Liver (tissue), 9 donors: ENCODE results near the gene ARVCF. TPM values are rescaled to one million over a fixed set of nuclear protein-coding genes. Genes with fewer than 3 reads are reported as not detected.

ENCODE experiments used
- DNase-seq: peaks from one replicate; pipeline ENCODE4 v3.0.0-alpha.2; 2017; ENCODE audit warnings: low spot score
- H3K27ac ChIP-seq, 2 donors: one replicate each; pipeline ENCODE4 v1.7.0; 2013; ENCODE audit warnings: inconsistent platforms in 2 of 2, low read length in 2 of 2, control low read depth in 1 of 2, low read depth in 1 of 2, mild to moderate bottlenecking in 1 of 2
- H3K27me3 ChIP-seq, 4 donors: one replicate each; pipeline versions ENCODE4 v1.6.1 to v1.7.0; 2013; ENCODE audit warnings: low read length in 3 of 4, inconsistent platforms in 1 of 4, mild to moderate bottlenecking in 1 of 4, moderate library complexity in 1 of 4; ENCODE audit not compliant: control insufficient read depth in 4 of 4, insufficient read depth in 4 of 4
- H3K36me3 ChIP-seq, 4 donors: one replicate each; pipeline versions ENCODE4 v1.6.1 to v1.7.0; 2013; ENCODE audit warnings: low read length in 3 of 4, mild to moderate bottlenecking in 3 of 4, low read depth in 1 of 4, moderate library complexity in 1 of 4; ENCODE audit not compliant: control insufficient read depth in 4 of 4, insufficient read depth in 3 of 4
- H3K4me1 ChIP-seq, 4 donors: one replicate each; pipeline versions ENCODE4 v1.6.1 to v1.7.0; 2013; ENCODE audit warnings: low read length in 3 of 4, mild to moderate bottlenecking in 3 of 4, moderate library complexity in 1 of 4; ENCODE audit not compliant: control insufficient read depth in 4 of 4, insufficient read depth in 4 of 4
- H3K4me3 ChIP-seq, 3 donors: one replicate each; pipeline versions ENCODE4 v1.6.1 to v1.7.0; 2013; ENCODE audit warnings: low read length in 3 of 3, control low read depth in 1 of 3, low read depth in 1 of 3, mild to moderate bottlenecking in 1 of 3
- H3K9ac ChIP-seq, 2 donors: one replicate each; pipeline ENCODE4 v1.7.0; 2013; ENCODE audit warnings: low read length in 2 of 2, mild to moderate bottlenecking in 2 of 2, moderate library complexity in 2 of 2, control low read depth in 1 of 2, low read depth in 1 of 2
- H3K9me3 ChIP-seq, 4 donors: one replicate each; pipeline versions ENCODE4 v1.6.1 to v1.7.0; 2013; ENCODE audit warnings: low read length in 3 of 4; ENCODE audit not compliant: control insufficient read depth in 4 of 4
- GABPA ChIP-seq, 2 donors: IDR thresholded peaks in 1 of 2; conservative IDR thresholded peaks in 1 of 2; 2 replicates each; pipeline ENCODE4 v1.6.1; 2016; ENCODE audit warnings: antibody characterized with exemption in 2 of 2, mild to moderate bottlenecking in 1 of 2, moderate library complexity in 1 of 2
- HNF4A ChIP-seq, 2 donors: conservative IDR thresholded peaks; 2 replicates each; pipeline ENCODE4 v1.6.1; 2016; ENCODE audit warnings: antibody characterized with exemption in 2 of 2, mild to moderate bottlenecking in 2 of 2
- HNF4G ChIP-seq: IDR thresholded peaks from 2 replicates; pipeline ENCODE4 v1.6.1; 2016; ENCODE audit warnings: antibody characterized with exemption
- JUND ChIP-seq, 2 donors: IDR thresholded peaks; 2 replicates each; pipeline ENCODE4 v1.6.1; 2016; ENCODE audit warnings: antibody characterized with exemption in 2 of 2
- NR2F2 ChIP-seq: IDR thresholded peaks from 2 replicates; pipeline ENCODE4 v1.6.1; 2016; ENCODE audit warnings: antibody characterized with exemption
- RAD21 ChIP-seq, 2 donors: IDR thresholded peaks; 2 replicates each; pipeline ENCODE4 v1.6.1; 2016; ENCODE audit warnings: antibody characterized with exemption in 2 of 2, mild to moderate bottlenecking in 2 of 2
- RXRA ChIP-seq, 2 donors: IDR thresholded peaks; 2 replicates each; pipeline ENCODE4 v1.6.1; 2017 to 2018; ENCODE audit warnings: antibody characterized with exemption in 2 of 2, mild to moderate bottlenecking in 1 of 2
- SP1 ChIP-seq: IDR thresholded peaks from 2 replicates; pipeline ENCODE4 v1.6.1; 2018; ENCODE audit warnings: antibody characterized with exemption, mild to moderate bottlenecking
- TAF1 ChIP-seq: conservative IDR thresholded peaks from 2 replicates; pipeline ENCODE4 v1.6.1; 2016; ENCODE audit warnings: antibody characterized with exemption, mild to moderate bottlenecking
- WGBS: extraction: QIAGEN DNeasy Blood & Tissue Kit; methylation state at CpG from one replicate; pipeline ENCODE4 v1.1.7; 2013; 5-methylcytosine and 5-hydroxymethylcytosine counted together
- polyA plus RNA-seq, 2 donors: library from polyadenylated mRNA; stranded (reverse) in 1 of 2; unstranded in 1 of 2; fragments of 200-250 nt in 1 of 2; fragments of >200 nt in 1 of 2; fragmentation: Nextera tagmentation in 1 of 2; extraction: Ambion mirVana in 1 of 2; gene quantifications; one replicate each; pipeline versions ENCODE4 v1.2.1 to v1.2.3, GENCODE V29; 2013 to 2015
- total RNA-seq, 2 donors: library from RNA; depleted of rRNA; stranded (reverse); fragments of >200 nt; gene quantifications; one replicate each; pipeline ENCODE4 v1.2.3, GENCODE V29; 2014
- TF ChIP-seq, protein P1 (sequence below): IDR thresholded peaks from 2 replicates; pipeline ENCODE4 v1.6.1; 2016; ENCODE audit warnings: antibody characterized with exemption
- TF ChIP-seq, protein P2 (sequence below): IDR thresholded peaks from 2 replicates; pipeline ENCODE4 v1.6.1; 2016; ENCODE audit warnings: antibody characterized with exemption
- TF ChIP-seq, protein P3 (sequence below): fragments of 150-350 bp; IDR thresholded peaks from 2 replicates; pipeline ENCODE4 v1.5.1; 2017; ENCODE audit warnings: improper control_type of control experiment, low read depth, low read length; ENCODE audit not compliant: missing input control
- donor health status: healthy.
- donor health status: healthy.
- donor health status: healthy.
- donor health status: healthy.
- donor health status: healthy.

ARVCF gene
- total and polyA plus RNA-seq, 4 donors: 3.8 to 48.8 (median 26.1) TPM

DNA sequence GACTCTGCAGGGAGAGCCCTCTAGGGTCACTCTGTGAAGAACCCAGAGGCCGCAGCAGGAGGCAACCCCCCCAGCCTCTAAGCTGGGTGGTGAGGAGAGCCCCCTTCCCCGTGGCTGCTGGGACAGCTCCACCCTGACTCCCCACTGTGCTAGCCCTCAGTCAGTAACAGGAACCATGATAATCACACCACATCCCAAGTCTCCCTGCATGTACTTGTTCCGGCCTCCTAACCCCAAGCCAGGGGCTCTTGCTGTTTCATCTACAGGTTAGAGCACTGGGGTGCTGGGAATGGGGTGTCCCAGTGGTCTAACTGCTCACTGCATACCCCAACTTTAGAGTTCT, 26.9 kb downstream of the ARVCF start:
- no peak overlapping the region for H3K9ac ChIP-seq
- no peaks in the 10 kb centered on the region for H3K27me3 ChIP-seq
- H3K4me1 ChIP-seq: peaks cover 2 to 44% (median 28%) of the 10 kb centered on the region in 4 donors
- DNase-seq: no peak
- WGBS: 90% methylated on average over 3 of the region's 3 CpGs
- H3K27ac ChIP-seq: peak overlapping the region in 1 of 2 donors; percentile 60
- H3K4me3 ChIP-seq: no peak overlapping the region
- TF ChIP-seq, protein P1, sequence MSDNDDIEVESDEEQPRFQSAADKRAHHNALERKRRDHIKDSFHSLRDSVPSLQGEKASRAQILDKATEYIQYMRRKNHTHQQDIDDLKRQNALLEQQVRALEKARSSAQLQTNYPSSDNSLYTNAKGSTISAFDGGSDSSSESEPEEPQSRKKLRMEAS: no peak
- no peaks in the 10 kb centered on the region for H3K36me3 ChIP-seq
- H3K9me3 ChIP-seq: no peaks in the 10 kb centered on the region

DNA sequence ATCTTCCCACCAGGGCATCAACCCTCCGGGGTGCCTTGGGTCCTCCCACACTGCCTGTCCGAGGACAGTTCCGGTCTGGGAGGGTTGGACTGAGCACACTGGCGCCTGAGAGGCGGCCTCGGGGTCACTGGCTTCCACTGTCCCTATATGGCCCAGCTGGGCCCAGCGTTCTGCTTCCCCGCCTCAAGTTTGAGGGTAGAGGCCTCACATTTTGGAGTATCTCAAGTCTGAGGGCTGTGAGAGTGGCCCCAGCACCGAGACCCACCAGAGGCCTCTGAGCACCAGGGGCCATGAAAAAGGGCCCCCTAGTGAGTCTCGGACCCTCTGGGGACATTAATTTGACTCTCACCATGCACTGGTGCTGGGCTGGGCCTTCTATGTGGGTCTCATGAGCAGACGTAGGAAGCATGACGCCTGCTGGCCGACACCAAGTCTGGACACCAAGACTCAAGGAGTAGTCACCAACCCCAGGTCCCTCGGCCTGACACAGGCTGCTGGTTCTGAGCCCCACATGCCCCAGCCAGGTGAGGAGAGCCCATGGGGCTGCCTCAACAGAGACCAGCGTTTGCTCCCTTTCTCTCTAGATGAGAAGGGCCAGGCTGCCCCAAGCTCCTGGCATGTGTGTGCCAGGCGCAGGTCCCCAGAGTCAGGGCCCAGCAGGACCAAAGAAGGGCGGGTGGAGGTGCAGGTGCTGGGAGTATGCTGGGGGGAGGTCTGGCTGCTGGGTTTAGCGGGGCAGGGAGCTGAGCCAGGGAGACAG, 27.5 kb downstream of the ARVCF start:
- Histone ChIP-seq H3K9ac (no peak overlapping the region), H3K4me3 (no peak overlapping the region), H3K27me3 (no peaks in the 10 kb centered on the region), H3K27ac (peak overlapping the region in 1 of 2 donors; percentile 60), H3K9me3 (no peaks in the 10 kb centered on the region), H3K4me1 (peaks cover 4 to 44% (median 28%) of the 10 kb centered on the region in 4 donors), H3K36me3 (no peaks in the 10 kb centered on the region)
- 78% methylated on average over 18 of the region's 18 CpGs for WGBS
- TF ChIP-seq RXRA (IDR thresholded peaks at IDR 0.05): peak; percentile 79 to 91
- peak; percentile 51 for TF ChIP-seq SP1
- TF ChIP-seq, protein P2, sequence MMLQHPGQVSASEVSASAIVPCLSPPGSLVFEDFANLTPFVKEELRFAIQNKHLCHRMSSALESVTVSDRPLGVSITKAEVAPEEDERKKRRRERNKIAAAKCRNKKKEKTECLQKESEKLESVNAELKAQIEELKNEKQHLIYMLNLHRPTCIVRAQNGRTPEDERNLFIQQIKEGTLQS: no peak
- TF ChIP-seq, protein P1: no peak
- peak; percentile 88 for TF ChIP-seq NR2F2
- peak in 1 of 2 donors; percentile 21 for TF ChIP-seq HNF4A (conservative IDR thresholded peaks at IDR 0.05)
- DNase-seq: no peak

DNA sequence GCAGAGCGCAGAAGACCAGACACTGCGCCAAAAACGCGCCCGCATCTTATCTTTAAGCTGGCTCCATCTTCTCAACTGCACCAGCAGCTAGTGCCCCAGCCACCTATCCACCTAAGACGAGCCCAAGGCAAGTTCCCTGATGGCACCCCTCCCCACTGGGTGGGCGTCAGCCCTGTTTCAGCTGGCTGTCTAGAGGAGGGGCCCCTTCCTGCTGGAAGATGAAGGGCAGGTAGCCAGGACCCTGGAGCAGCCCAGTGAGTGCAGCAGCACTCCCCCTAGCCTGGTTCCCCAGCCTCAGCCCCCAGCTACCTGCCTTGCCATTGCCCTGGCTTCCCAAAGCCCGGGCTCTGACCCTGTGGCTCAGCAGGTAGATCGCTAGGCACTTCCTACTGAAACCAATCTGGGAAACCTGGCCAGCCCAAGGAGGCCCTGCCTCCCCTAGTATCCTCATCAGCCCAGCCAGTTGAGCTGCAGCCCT, 28.3 kb downstream of the ARVCF start:
- H3K9ac ChIP-seq: no peak overlapping the region
- no peak overlapping the region for H3K4me3 ChIP-seq
- H3K27me3 ChIP-seq: no peaks in the 10 kb centered on the region
- TF ChIP-seq RAD21 (IDR thresholded peaks at IDR 0.05) (no peak), TAF1 (no peak), NR2F2 (no peak), RXRA (IDR thresholded peaks at IDR 0.05) (no peak), SP1 (no peak), GABPA (IDR thresholded peaks at IDR 0.05 in 1 of 2, conservative IDR thresholded peaks at IDR 0.05 in 1 of 2) (no peak), HNF4G (no peak), JUND (IDR thresholded peaks at IDR 0.05) (no peak)
- TF ChIP-seq, protein P1: no peak
- TF ChIP-seq, protein P3, sequence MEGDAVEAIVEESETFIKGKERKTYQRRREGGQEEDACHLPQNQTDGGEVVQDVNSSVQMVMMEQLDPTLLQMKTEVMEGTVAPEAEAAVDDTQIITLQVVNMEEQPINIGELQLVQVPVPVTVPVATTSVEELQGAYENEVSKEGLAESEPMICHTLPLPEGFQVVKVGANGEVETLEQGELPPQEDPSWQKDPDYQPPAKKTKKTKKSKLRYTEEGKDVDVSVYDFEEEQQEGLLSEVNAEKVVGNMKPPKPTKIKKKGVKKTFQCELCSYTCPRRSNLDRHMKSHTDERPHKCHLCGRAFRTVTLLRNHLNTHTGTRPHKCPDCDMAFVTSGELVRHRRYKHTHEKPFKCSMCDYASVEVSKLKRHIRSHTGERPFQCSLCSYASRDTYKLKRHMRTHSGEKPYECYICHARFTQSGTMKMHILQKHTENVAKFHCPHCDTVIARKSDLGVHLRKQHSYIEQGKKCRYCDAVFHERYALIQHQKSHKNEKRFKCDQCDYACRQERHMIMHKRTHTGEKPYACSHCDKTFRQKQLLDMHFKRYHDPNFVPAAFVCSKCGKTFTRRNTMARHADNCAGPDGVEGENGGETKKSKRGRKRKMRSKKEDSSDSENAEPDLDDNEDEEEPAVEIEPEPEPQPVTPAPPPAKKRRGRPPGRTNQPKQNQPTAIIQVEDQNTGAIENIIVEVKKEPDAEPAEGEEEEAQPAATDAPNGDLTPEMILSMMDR: no peak
- H3K27ac ChIP-seq: peak overlapping the region; percentile 14 to 60
- peaks cover 5 to 40% (median 26%) of the 10 kb centered on the region in 4 donors for H3K4me1 ChIP-seq
- no peak for DNase-seq
- H3K9me3 ChIP-seq: no peaks in the 10 kb centered on the region
- H3K36me3 ChIP-seq: no peaks in the 10 kb centered on the region
- 92% methylated on average over 9 of the region's 9 CpGs for WGBS
